ENCODE data around the gene KNL1.
"Not testable (repeated sequence)": the region's sequence is repeated elsewhere in the genome, so short reads cannot be mapped to it uniquely, and the experiment has no call there.

DNA sequence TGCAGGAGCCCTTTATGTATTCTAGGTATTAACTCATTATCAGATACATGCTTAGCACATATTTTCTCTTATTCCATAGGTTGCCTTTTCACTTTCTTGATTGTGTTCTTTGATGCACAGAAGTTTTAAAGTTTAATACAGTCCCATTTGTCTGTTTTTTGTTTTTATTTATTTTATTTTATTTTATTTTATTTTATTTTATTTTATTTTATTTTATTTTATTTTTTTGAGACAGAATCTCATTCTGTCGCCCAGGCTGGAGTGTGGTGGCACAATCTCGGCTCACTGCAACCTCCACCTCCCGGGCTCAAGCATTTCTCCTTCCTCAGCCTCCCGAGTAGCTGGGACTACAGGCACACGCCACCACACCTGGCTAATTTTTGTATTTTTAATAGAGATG is 17.1 kb upstream of the KNL1 start:
- TF ChIP-seq, protein P1, sequence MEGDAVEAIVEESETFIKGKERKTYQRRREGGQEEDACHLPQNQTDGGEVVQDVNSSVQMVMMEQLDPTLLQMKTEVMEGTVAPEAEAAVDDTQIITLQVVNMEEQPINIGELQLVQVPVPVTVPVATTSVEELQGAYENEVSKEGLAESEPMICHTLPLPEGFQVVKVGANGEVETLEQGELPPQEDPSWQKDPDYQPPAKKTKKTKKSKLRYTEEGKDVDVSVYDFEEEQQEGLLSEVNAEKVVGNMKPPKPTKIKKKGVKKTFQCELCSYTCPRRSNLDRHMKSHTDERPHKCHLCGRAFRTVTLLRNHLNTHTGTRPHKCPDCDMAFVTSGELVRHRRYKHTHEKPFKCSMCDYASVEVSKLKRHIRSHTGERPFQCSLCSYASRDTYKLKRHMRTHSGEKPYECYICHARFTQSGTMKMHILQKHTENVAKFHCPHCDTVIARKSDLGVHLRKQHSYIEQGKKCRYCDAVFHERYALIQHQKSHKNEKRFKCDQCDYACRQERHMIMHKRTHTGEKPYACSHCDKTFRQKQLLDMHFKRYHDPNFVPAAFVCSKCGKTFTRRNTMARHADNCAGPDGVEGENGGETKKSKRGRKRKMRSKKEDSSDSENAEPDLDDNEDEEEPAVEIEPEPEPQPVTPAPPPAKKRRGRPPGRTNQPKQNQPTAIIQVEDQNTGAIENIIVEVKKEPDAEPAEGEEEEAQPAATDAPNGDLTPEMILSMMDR (conservative IDR thresholded peaks at IDR 0.05 in 1 of 2, IDR thresholded peaks at IDR 0.05 in 1 of 2; ENCODE audit: extremely low read depth in 1 of 2, insufficient read depth in 1 of 2, low read depth in 1 of 2, low read length in 2 of 2), result not testable (repeated sequence)
- not testable (repeated sequence) for TF ChIP-seq EZH2 (IDR thresholded peaks at IDR 0.05; ENCODE audit: borderline replicate concordance, low read length)
